Keratinocyte (primary cell): Measurements from ENCODE around the gene GLB1L2. TPM values are rescaled to one million over a fixed set of nuclear protein-coding genes. Genes with fewer than 3 reads are reported as not detected.
"Not testable (repeated sequence)": the region's sequence is repeated elsewhere in the genome, so short reads cannot be mapped to it uniquely, and the experiment has no call there.

Experiments
- DNase-seq: peaks from one replicate; pipeline ENCODE4 v3.0.0-alpha.2; 2011; ENCODE audit warnings: low read depth, missing footprints, low spot score
- FAIRE-seq: peaks from 2 replicates; lab custom pipeline; 2011; peaks lifted over from hg19 to GRCh38; lab: Jason Lieb, UNC
- H2AFZ ChIP-seq: 2 replicates; pipeline ENCODE4 v1.6.0; 2012; ENCODE audit warnings: low read length, control low read depth, inconsistent platforms; ENCODE audit not compliant: control insufficient read depth
- H3K27ac ChIP-seq: 2 replicates; pipeline ENCODE4 v1.5.1; 2011; ENCODE audit warnings: low read length; ENCODE audit not compliant: control insufficient read depth, insufficient read depth
- H3K27me3 ChIP-seq: 3 replicates; pipeline ENCODE4 v1.6.0; 2011; ENCODE audit warnings: low read length; ENCODE audit not compliant: control insufficient read depth, insufficient read depth; ENCODE audit errors: extremely low read depth
- H3K36me3 ChIP-seq, 2 experiments: 2 replicates in 1 of 2; 3 replicates in 1 of 2; pipeline ENCODE4 v1.5.1; 2011; ENCODE audit warnings: low read length in 2 of 2, mild to moderate bottlenecking in 1 of 2; ENCODE audit not compliant: control insufficient read depth in 2 of 2, insufficient read depth in 2 of 2; ENCODE audit errors: extremely low read depth in 1 of 2
- H3K4me1 ChIP-seq: 3 replicates; pipeline ENCODE4 v1.5.1; 2011; ENCODE audit warnings: low read length; ENCODE audit not compliant: control insufficient read depth, insufficient read depth; ENCODE audit errors: extremely low read depth
- H3K4me2 ChIP-seq: 3 replicates; pipeline ENCODE4 v1.6.0; 2011; ENCODE audit warnings: low read depth, low read length; ENCODE audit not compliant: control insufficient read depth, insufficient read depth; ENCODE audit errors: extremely low read depth
- H3K4me3 ChIP-seq, 3 experiments: fragments of 200-600 bp in 1 of 3; sonication (generic) in 1 of 3; 2 replicates in 2 of 3; 3 replicates in 1 of 3; pipeline ENCODE4 v1.5.1; 2011 to 2016; ENCODE audit warnings: low read length in 3 of 3, mild to moderate bottlenecking in 3 of 3, control low read depth in 2 of 3, inconsistent platforms in 1 of 3, low read depth in 1 of 3, mixed read lengths in 1 of 3, mixed run types in 1 of 3, moderate library complexity in 1 of 3; ENCODE audit not compliant: control insufficient read depth in 2 of 3, insufficient read depth in 2 of 3; ENCODE audit errors: extremely low read depth in 1 of 3
- H3K79me2 ChIP-seq: 2 replicates; pipeline ENCODE4 v1.6.0; 2012; ENCODE audit warnings: low read length; ENCODE audit not compliant: control insufficient read depth, insufficient read depth
- H3K9ac ChIP-seq: 3 replicates; pipeline ENCODE4 v1.6.0; 2011; ENCODE audit warnings: low read length; ENCODE audit not compliant: control insufficient read depth, insufficient read depth; ENCODE audit errors: extremely low read depth
- H3K9me1 ChIP-seq: 3 replicates; pipeline ENCODE4 v1.6.0; 2011; ENCODE audit warnings: low read length; ENCODE audit not compliant: control insufficient read depth, insufficient read depth; ENCODE audit errors: extremely low read depth
- H3K9me3 ChIP-seq: 2 replicates; pipeline ENCODE4 v1.5.1; 2012; ENCODE audit warnings: low read depth, low read length; ENCODE audit not compliant: control insufficient read depth
- H4K20me1 ChIP-seq: 3 replicates; pipeline ENCODE4 v1.6.0; 2011; ENCODE audit warnings: low read length; ENCODE audit not compliant: control insufficient read depth, insufficient read depth; ENCODE audit errors: extremely low read depth
- CTCF ChIP-seq, 3 experiments: IDR thresholded peaks in 1 of 3; conservative IDR thresholded peaks in 1 of 3; optimal IDR thresholded peaks in 1 of 3; 2 replicates in 2 of 3; 3 replicates in 1 of 3; pipeline versions ENCODE3 to v1.5.1; 2011; ENCODE audit warnings: low read length in 3 of 3, mild to moderate bottlenecking in 3 of 3, moderate library complexity in 2 of 3, control low read depth in 1 of 3, inconsistent platforms in 1 of 3; ENCODE audit not compliant: insufficient read depth in 2 of 3; ENCODE audit errors: extremely low read depth in 1 of 3
- EZH2 ChIP-seq: IDR thresholded peaks from one replicate; pipeline ENCODE4 v1.6.1; 2012; ENCODE audit warnings: inconsistent platforms, mild to moderate bottlenecking, low read length, moderate library complexity
- dilution Hi-C: fragments of 300-500 bp; cut with MboI; formaldehyde crosslinking; loops from one replicate; pipeline ENCODE4 v1.7.0; 2020; ENCODE audit warnings: low sequenced_read_pairs; ENCODE audit not compliant: extremely low pct_ligation_motif_present
- polyA plus RNA-seq, 5 experiments: library from polyadenylated mRNA; depleted of rRNA in 3 of 5; stranded (reverse) in 3 of 5; stranded (forward) in 1 of 5; unstranded in 1 of 5; fragments of >200 nt; gene quantifications; 1 replicate in 1 of 5; 2 replicates in 3 of 5; 3 replicates in 1 of 5; pipeline versions ENCODE4 v1.2.1 to v1.2.3, GENCODE V29; 2011 to 2012; ENCODE audit warnings: missing spikeins in 2 of 5, low read depth in 1 of 5, low replicate concordance in 1 of 5

GLB1L2 gene
- polyA plus RNA-seq, 1 donor (not counting 4 experiments of a cell fraction or from before 2014, with no cell fraction given) = 4.3 TPM

DNA sequence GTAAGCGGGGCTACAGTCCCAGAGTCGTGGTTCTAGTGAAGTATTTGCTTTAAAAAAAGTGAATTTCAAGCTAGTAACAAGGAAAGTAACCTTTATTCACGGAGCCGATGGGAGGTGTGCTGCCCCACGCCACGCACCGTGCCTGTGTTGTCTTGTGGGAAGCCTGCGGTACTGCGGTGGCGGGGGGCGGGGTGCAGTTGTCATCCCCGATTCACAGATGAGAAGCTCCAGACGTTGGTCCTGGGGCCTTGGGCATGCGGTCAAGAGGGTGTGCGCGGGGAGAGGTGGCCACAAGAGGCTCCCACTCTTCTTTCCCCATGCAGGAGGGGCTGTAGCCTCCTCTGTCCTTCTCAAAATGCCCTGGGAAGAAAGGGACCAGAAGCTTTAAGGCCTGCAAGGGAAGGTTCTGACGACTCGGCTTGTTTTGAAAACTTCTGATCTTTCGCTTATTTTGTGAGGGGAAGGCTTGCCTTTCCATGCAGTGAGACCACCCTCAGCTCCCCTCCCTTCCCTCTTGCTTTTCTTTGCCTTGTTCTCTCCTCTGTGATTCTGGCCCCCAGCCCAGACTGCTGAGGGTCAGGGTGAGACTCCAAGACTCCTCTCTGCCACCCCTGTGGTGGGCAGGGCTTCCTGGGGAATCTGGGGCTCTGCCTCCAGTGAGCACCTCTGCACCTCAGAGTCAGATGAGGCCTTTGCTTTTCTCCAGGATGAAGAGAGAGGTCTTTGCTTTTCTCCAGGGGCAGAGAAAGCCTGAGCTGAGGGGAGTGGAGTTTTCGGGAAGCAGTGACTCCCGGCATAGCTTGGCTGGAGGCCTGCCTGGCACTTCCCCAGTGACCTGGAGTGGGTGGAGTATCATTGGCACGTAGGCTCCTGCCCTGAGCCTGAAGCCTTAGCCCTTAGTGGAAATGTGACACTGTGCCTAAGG, 49.4 kb upstream of the GLB1L2 start:
- Histone ChIP-seq H3K9me1 (no peaks in the 10 kb centered on the region), H3K4me3 (no peak overlapping the region), H4K20me1 (no peaks in the 10 kb centered on the region), H3K9me3 (no peaks in the 10 kb centered on the region), H3K4me2 (no peak overlapping the region), H3K4me1 (no peaks in the 10 kb centered on the region), H3K27me3 (no peaks in the 10 kb centered on the region), H2AFZ (no peak overlapping the region), H3K79me2 (no peaks in the 10 kb centered on the region), H3K9ac (no peak overlapping the region), H3K36me3 (no peaks in the 10 kb centered on the region), H3K27ac (no peak overlapping the region)
- DNase-seq (no peak), FAIRE-seq (no peak)
- dilution Hi-C loops = no loop called here
- TF ChIP-seq EZH2 (no peak), CTCF (optimal IDR thresholded peaks at IDR 0.05 in 1 of 3, IDR thresholded peaks at IDR 0.05 in 1 of 3, conservative IDR thresholded peaks at IDR 0.05 in 1 of 3; ENCODE audit: extremely low read depth in 1 of 3, insufficient read depth in 2 of 3, low read length in 3 of 3) (no peak)

GRCh38 chr11:134283461-134284230, 48.1 kb upstream of the GLB1L2 start:
- Histone ChIP-seq H3K79me2 (no peaks in the 10 kb centered on the region), H3K4me1 (no peaks in the 10 kb centered on the region), H3K27ac (no peak overlapping the region), H4K20me1 (peaks cover 2% of the 10 kb centered on the region), H3K9ac (no peak overlapping the region), H3K36me3 (no peaks in the 10 kb centered on the region), H3K9me3 (no peaks in the 10 kb centered on the region), H2AFZ (no peak overlapping the region), H3K9me1 (no peaks in the 10 kb centered on the region), H3K4me2 (no peak overlapping the region), H3K27me3 (no peaks in the 10 kb centered on the region), H3K4me3 (no peak overlapping the region)
- DNase-seq (no peak), FAIRE-seq (no peak)
- dilution Hi-C loops = no loop called here
- no peak for TF ChIP-seq EZH2
- no peak for TF ChIP-seq CTCF (optimal IDR thresholded peaks at IDR 0.05 in 1 of 3, IDR thresholded peaks at IDR 0.05 in 1 of 3, conservative IDR thresholded peaks at IDR 0.05 in 1 of 3; ENCODE audit: extremely low read depth in 1 of 3, insufficient read depth in 2 of 3, low read length in 3 of 3)

DNA sequence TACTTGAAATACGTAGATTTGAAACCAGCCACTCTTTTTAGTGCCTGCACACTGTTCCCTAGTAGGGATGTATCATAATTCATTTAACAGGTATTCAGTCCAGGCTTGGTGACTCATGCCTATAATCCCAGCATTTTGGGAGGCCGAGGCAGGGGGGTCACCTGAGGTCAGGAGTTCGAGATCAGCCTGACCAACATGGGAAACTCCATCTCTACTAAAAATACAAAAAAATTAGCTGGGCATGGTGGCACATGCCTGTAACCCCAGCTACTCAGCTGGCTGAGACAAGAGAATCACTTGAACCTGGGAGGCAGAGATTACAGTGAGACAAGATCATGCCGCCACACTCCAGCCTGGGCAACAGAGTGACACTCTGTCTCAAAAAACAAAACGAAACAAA, 47.4 kb upstream of the GLB1L2 start:
- H2AFZ ChIP-seq, FAIRE-seq, H3K27me3 ChIP-seq, H3K36me3 ChIP-seq, H3K4me3 ChIP-seq, H3K4me2 ChIP-seq, H3K9me3 ChIP-seq, dilution Hi-C loops, DNase-seq, H3K9ac ChIP-seq, H3K27ac ChIP-seq, H3K9me1 ChIP-seq, H3K4me1 ChIP-seq, H4K20me1 ChIP-seq, H3K79me2 ChIP-seq: not testable (repeated sequence)
